Measurements from ENCODE around the gene CRTAC1. TPM values are rescaled to one million over a fixed set of nuclear protein-coding genes. Genes with fewer than 3 reads are reported as not detected.
"Not testable (repeated sequence)": the region's sequence is repeated elsewhere in the genome, so short reads cannot be mapped to it uniquely, and the experiment has no call there.

The CRTAC1 gene
- total RNA-seq, 2 donors from 2014 or later = 9.6 to 19.3 TPM

- ATAC-seq = no peak
- intact Hi-C loops (cut with DNase I) = loop anchor here in 1 of 2 donors (5.0 to 10.0 kb wide), 2 partner anchors 74 to 112 kb away; no protein-coding TSS in a partner anchor
- no peak for DNase-seq
Observed at GRCh38 chr10:97866524-97867219, 163.7 kb downstream of the CRTAC1 start.

GRCh38 chr10:97865488-97865887 lies 164.9 kb downstream of the CRTAC1 start:
- no peak for DNase-seq
- intact Hi-C loops (cut with DNase I) = loop anchor here in 1 of 2 donors (5.0 to 10.0 kb wide), 2 partner anchors 73 to 111 kb away; no protein-coding TSS in a partner anchor
- no peak for ATAC-seq

- intact Hi-C loops (cut with DNase I) = loop anchor here in 1 of 2 donors (10.0 kb wide), 1 partner anchor 109 kb away; no protein-coding TSS in a partner anchor
- no peak for ATAC-seq
- DNase-seq = no peak
Observed at GRCh38 chr10:97863808-97864207, 166.6 kb downstream of the CRTAC1 start.

DNA sequence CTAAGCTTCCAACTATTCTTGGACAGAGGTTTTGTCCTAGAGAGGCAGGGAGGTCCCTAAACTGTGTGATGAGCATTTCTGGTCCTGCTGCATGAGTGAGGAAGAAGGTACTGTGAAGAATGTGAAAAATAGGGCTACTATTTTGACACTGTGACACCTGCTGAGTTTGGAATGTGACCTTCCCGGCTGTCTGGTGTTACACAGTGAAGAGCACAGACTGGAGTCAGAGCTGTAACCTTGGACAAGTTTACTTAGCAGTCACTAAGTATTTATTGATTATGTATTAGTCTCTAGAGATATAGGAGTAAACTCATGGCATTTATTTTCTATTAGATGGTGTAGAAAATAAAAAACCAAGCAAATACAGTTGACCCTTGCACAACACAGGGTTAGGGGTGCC lies 168.5 kb downstream of the CRTAC1 start:
- no peak for ATAC-seq
- no peak for DNase-seq
- intact Hi-C loops (cut with DNase I) = loop anchor here in 1 of 2 donors (10.0 kb wide), 1 partner anchor 107 kb away; no protein-coding TSS in a partner anchor

GRCh38 chr10:97861097-97861750 lies 169.2 kb downstream of the CRTAC1 start:
- DNase-seq (no peak), ATAC-seq (peak in 1 of 2 donors; percentile 94)
- intact Hi-C loops (cut with DNase I) = loop anchor here in 1 of 2 donors (10.0 kb wide), 1 partner anchor 106 kb away; no protein-coding TSS in a partner anchor

- ATAC-seq (peak in 1 of 2 donors; percentile 55), DNase-seq (no peak)
- intact Hi-C loops (cut with DNase I) = no loop called here
Observed at GRCh38 chr10:97858001-97858439, 172.4 kb downstream of the CRTAC1 start.

DNA sequence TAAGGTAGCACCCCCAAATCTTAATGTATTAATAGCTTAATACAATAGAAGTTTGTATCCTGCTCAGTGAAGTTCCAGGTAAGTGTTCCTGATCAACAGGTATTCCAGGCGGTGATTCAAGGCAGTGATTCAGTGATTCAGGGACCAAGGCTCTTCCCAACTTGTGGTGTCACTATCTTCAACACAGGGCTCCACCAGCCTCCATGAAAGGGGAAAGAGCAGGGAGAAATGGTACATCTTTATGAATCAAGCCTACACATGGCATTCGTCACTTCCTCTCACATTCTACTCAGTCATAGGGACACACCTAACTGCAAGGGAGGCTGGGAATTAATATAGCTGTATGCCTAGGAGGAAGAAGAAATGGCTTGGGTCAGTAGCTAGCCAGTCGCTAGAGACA lies 175.7 kb downstream of the CRTAC1 start:
- intact Hi-C loops (cut with DNase I) = no loop called here
- ATAC-seq (no peak), DNase-seq (no peak)

DNA sequence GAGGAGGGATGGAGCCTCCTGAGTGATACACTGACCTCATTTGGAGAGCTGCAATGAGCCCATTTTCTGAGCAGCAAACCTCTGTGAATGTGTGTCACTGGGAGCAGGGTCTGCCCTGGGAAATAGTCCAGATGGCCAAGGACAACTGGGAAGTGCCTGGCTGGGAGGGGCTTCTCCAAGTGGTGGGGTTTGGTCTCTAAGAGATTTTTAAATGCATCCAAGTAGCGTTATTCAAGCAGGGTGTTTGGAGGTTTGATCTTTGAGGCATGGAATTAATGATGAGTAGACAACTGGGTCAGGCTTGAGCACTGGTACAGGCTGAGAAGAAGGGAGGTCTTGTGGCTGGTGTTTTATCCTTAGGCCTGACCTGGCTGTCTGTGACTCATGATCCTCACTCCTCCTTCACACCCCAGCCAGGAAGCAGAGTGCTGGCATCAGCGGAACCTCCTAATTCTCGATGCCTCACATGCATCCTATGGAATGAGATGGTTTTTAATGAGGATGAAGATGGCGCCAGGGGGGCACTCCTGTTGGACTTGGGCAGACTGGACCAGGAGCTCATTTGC lies 177.5 kb downstream of the CRTAC1 start:
- no peak for ATAC-seq
- intact Hi-C loops (cut with DNase I) = no loop called here

DNA sequence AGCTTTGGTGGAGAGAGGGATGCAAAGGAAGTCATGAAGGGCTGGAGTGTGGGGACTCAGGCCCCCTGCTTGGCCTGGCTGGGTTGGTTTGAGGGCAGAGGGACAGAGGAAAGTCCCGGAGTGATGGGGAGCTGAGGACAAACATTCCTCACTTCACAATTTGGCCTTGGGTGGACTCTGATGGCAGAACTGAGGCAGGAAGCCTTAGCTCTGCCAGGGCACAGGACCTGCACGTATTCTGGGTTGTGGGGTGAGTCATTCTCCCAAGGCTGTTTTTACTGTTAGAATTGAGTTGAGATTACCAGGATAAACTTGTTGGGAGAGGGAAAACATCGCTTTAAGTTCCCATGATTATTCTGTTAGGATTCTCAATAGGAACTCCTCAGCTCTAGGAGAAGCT lies 178.1 kb downstream of the CRTAC1 start:
- intact Hi-C loops (cut with DNase I) = no loop called here

More for the DNA sequence above, 177.5 kb downstream of the CRTAC1 start:
- no peak for DNase-seq

GRCh38 chr10:97851341-97852001 lies 178.9 kb downstream of the CRTAC1 start:
- ATAC-seq = no peak
- DNase-seq = no peak
- intact Hi-C loops (cut with DNase I) = no loop called here

More for the DNA sequence above, 178.1 kb downstream of the CRTAC1 start:
- DNase-seq (no peak), ATAC-seq (no peak)

DNA sequence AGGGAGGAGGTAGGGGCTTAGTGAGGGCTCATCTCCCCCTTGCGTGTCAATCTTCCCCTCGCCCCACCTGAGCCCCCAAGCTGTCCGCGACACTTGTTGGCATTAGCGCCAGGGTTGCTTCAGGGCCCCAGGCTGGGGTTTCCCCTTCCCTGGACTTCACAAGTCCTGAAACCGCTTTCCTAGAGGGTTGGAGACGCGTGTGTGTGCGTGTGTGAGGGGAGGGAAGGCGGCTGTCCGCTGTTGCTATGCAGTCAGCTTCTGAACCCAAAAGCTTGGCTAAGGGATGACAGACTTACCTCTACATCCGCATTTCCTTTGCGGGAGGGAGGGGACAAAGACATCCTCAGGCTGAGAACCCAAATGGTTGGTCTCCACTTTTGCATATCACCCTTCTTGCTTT lies 180.0 kb downstream of the CRTAC1 start:
- ATAC-seq (no peak), DNase-seq (no peak)
- intact Hi-C loops (cut with DNase I) = no loop called here

DNA sequence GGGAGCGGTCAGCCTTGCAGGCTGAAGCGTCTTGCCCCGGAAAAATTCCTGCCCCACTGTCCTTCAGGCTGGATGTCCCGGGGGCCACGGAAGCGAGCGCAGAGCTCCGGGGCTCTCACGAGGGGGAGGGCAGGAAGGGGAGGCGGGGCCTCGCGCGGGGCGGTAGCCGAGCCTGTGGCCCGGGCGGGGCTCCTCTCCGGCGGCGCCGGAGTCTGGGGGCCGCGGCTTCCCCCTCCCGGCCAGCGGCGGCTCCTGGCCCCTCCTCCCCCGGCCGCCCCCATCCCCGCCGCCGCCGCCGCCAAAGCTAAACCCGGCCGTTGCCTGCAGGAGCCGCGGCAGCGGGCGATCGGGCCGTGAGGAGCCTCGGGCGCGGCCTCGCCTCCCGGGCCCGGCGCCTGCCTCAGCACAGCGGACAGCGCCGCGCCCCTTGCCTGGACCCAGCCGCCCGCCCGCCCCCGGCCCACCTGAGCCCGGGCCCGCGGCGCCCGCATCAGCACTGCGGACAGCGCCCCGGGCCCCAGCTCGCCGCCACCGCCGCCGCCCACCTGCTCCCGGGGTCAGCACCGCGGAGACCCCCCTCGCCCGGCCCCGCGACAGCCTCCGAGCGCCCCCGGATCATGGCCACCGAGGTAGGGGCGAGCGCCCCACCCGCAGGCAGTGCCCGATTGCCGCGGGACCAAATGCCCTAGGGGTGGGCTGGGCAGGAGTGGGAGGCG lies 180.6 kb downstream of the CRTAC1 start, which contains the start of gene GOLGA7B:
Gene GOLGA7B, plus strand, starts transcription at position 157 of the 716 bp plus-strand sequence. Its CDS starts 461 bp downstream, at position 618.
- ATAC-seq = peak; percentile 90 to 96
- peak; percentile 45 for DNase-seq
- intact Hi-C loops (cut with DNase I) = no loop called here

DNA sequence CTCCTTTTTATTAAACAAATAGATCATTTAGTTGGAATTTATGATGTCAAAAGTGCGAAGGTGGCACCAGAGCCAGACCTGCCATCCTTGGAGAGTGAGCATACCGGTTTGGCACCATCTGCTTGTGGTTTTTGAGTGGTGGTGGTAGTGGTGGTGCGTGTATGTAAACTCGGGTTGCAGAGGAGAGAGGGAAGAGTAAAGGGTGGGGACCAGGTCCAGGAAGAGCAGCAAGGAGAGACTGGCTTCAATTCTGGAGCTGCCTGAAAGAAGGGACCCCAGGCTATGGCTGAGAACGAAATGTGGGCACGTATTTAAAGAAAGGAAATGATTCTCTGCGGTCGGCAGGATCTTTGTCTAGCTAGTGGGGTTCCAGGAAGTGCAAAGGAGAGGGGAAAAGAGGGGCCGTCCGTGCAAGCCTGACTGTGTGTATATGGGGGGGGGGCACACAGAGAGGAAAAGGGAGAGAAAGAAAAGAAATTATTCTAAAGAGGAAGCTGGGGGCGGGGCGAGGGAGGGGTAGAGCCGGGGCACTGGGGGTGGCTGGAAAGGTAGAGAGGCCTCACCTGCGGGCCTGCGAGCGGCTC lies 181.2 kb downstream of the CRTAC1 start:
- intact Hi-C loops (cut with DNase I) = no loop called here
- ATAC-seq (peak in 1 of 2 donors; percentile 26), DNase-seq (no peak)

- intact Hi-C loops (cut with DNase I) = no loop called here
- no peak for DNase-seq
- no peak for ATAC-seq
Observed at GRCh38 chr10:97844678-97845077, 185.7 kb downstream of the CRTAC1 start.

- DNase-seq; ATAC-seq; intact Hi-C loops (cut with DNase I): not testable (repeated sequence)
Observed at GRCh38 chr10:97843972-97844371, 186.4 kb downstream of the CRTAC1 start.

DNA sequence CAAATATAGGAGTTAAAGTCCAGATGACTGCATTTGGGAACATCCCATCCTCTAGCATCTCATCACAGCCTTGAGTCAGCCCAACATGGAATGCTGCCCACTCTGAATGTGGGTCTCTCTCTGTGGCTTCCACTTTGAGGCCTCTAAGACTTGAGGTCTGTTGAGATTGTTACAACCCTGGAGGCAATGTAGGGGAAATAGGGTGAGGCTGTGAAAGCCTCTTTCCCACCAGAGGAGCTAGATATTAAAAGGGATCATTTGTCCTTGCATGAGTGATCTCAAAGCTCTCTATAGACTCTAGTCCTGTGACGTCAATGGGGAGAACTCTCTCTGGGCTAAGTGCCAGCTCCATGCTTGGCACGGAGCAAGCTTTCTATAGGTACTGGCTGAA lies 187.1 kb downstream of the CRTAC1 start:
- ATAC-seq = no peak
- DNase-seq = no peak
- intact Hi-C loops (cut with DNase I) = no loop called here

- intact Hi-C loops (cut with DNase I) = no loop called here
- ATAC-seq = no peak
- no peak for DNase-seq
Observed at GRCh38 chr10:97842656-97843280, 187.7 kb downstream of the CRTAC1 start.

DNA sequence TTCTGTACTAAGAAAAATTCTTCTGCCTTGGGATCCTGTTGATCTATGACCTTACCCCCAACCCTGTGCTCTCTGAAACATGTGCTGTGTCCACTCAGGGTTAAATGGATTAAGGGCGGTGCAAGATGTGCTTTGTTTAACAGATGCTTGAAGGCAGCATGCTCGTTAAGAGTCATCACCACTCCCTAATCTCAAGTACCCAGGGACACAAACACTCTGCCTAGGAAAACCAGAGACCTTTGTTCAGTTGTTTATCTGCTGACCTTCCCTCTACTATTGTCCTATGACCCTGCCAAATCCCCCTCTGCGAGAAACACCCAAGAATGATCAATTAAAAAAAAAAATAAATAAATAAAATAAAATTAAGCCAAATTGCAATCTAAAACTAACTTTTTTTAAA lies 188.3 kb downstream of the CRTAC1 start:
- DNase-seq, ATAC-seq: not testable (repeated sequence)

More for the DNA sequence above, 188.3 kb downstream of the CRTAC1 start:
- intact Hi-C loops (cut with DNase I) = not testable (repeated sequence)
